NCI-H128 (cell line): ENCODE measurements around the gene AP2S1.
"Not testable (repeated sequence)": the region's sequence is repeated elsewhere in the genome, so short reads cannot be mapped to it uniquely, and the experiment has no call there.

Experiments
- DNase-seq: peaks from one replicate; lab custom pipeline; 2025; ENCODE audit not compliant: unreplicated experiment; lab: John Stamatoyannopoulos, UW

AP2S1 gene

GRCh38 chr19:46844067-46844489 is 6.6 kb downstream of the AP2S1 start:
- no peak for DNase-seq

GRCh38 chr19:46842791-46843190 is 7.9 kb downstream of the AP2S1 start:
- no peak for DNase-seq

GRCh38 chr19:46841458-46842083 is 9.1 kb downstream of the AP2S1 start:
- no peak for DNase-seq

GRCh38 chr19:46840498-46840942 is 10.1 kb downstream of the AP2S1 start:
- no peak for DNase-seq

DNA sequence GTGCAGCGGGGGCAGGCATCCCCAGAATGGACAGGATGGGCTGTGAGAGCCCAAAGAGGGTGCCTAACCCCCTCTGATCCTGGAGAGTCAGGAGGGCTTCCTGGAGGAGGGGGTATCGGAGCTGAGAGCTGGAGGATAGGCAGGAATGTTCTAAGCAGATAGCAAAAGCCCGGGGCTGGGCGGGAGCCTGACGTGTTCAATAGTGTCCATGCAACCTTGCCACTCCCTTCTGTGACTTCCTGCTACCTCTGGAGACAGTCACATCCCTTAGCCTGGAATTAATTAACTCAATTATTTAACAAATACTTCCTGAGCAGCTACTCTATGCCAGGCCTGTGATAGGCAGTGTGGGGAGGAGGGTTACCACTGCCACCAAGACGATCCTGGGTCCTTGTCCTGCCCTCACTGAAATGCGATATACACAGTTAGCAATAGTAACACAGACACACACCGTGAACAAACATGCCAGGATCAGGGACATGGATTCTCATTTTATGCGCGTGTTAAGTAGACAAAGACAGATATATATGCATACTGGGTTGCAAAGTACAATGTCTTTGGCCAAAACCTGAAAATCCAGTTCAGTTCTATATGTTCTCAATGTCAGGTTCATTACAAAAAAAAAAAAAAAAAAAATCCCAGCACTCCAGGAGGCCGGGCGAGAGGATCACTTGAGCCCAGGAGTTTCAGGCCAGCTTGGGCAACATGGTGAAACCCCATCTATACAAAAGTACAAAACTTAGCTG is 10.7 kb downstream of the AP2S1 start:
- no peak for DNase-seq

- DNase-seq: no peak
Measured at GRCh38 chr19:46838160-46838559, 12.5 kb downstream of the AP2S1 start.

GRCh38 chr19:46834984-46835383 is 15.7 kb downstream of the AP2S1 start:
- DNase-seq: no peak

GRCh38 chr19:46834121-46834520 is 16.5 kb downstream of the AP2S1 start:
- DNase-seq: no peak

DNA sequence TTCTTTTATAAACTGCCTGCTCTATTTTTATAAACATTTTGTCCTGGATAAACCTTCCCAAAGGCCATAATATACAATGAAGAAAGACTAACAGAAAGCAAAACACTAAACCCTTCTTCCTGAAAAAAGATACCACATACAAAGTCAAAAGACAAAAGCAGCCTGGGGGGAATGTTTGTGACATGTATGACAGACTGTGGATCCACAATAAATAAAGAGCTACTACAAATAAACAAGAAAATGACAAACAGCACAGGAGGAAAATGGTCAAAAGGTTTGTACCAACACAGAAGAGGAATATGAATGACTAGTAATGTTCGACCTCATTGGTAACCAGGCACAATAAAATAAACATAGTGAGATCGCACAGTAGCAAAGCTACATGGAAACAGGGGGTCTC is 19.8 kb downstream of the AP2S1 start:
- no peak for DNase-seq

DNA sequence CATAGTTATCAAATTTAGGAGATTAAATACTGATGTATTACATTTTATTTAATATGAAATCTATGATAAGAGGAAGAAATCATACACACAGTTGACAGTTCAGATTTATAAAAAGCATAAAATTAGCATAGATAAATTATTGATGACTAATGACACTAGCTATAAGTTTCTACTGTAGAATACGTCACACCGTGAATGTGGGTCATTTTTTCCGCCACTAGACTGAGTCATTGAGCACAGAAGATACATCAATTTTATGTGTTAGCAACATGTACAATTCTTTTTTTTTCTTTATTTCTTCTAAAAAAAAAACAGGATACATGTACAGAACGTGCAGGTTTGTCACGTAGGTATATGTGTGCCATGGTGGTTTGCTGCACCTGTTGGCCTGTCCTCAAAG is 22.2 kb downstream of the AP2S1 start:
- DNase-seq: no peak

- no peak for DNase-seq
Measured at GRCh38 chr19:46825731-46826055, 25.0 kb downstream of the AP2S1 start.

- DNase-seq: no peak
Measured at GRCh38 chr19:46824890-46825730, 25.5 kb downstream of the AP2S1 start.

- no peak for DNase-seq
Measured at GRCh38 chr19:46823049-46823448, 27.6 kb downstream of the AP2S1 start.

GRCh38 chr19:46822410-46822787 is 28.2 kb downstream of the AP2S1 start:
- not testable (repeated sequence) for DNase-seq

GRCh38 chr19:46821512-46822409 is 28.9 kb downstream of the AP2S1 start:
- no peak for DNase-seq

DNA sequence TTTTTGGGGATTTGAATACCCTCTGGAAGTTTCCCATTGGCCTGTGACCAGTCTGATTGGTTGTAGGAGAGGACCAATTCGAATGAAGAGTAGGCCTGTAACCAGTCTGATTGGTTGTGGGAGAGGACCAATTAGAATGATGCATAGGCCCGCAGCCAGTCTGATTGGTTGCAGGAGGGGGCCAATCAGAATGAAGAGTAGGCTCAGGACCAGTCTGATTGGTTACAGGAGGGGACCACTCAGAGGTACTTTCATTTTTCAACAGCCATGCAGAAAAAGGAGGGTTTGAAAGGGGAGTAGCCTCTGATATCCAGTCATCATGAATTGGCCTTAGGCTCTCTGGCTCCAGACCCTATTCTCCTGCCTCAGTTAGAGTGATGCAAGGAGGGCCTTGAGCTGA is 31.8 kb downstream of the AP2S1 start:
- no peak for DNase-seq

GRCh38 chr19:46815833-46816627 is 34.6 kb downstream of the AP2S1 start:
- no peak for DNase-seq

GRCh38 chr19:46813839-46814358 is 36.7 kb downstream of the AP2S1 start:
- DNase-seq: no peak

- DNase-seq: no peak
Measured at GRCh38 chr19:46812977-46813838, 37.4 kb downstream of the AP2S1 start.
